ENCODE measurements around the gene PARP16.

The PARP16 gene

GRCh38 chr15:65323071-65323511 lies 36.4 kb upstream of the PARP16 start:
- Histone ChIP-seq H3K4me2 (ENCODE audit: insufficient read depth, low read length) (no peak overlapping the region), H3K9me3 (ENCODE audit: insufficient read depth, low read length, severe bottlenecking) (no peaks in the 10 kb centered on the region), H3K27me3 (ENCODE audit: insufficient read depth, low read length, poor library complexity) (no peaks in the 10 kb centered on the region), H3K79me2 (ENCODE audit: insufficient read depth, low read length) (no peaks in the 10 kb centered on the region), H3K27ac (ENCODE audit: low read length) (no peak overlapping the region), H3K4me1 (ENCODE audit: insufficient read depth, low read length) (0 out of 2 replicates have a peak, but pooled peaks cover 3% of the 10 kb centered on the region), H4K20me1 (ENCODE audit: insufficient read depth, low read length) (no peaks in the 10 kb centered on the region), H3K36me3 (ENCODE audit: insufficient read depth, low read length) (no peaks in the 10 kb centered on the region), H3K9ac (ENCODE audit: low read depth, low read length) (no peak overlapping the region), H3K4me3 (ENCODE audit: low read depth in 1 of 2, low read length in 2 of 2) (no peak overlapping the region), H2AFZ (ENCODE audit: low read depth, low read length) (no peak overlapping the region)
- TF ChIP-seq EZH2 (IDR thresholded peaks at IDR 0.05; ENCODE audit: borderline replicate concordance, low read depth, low read length, severe bottlenecking) (no peak), CTCF (IDR thresholded peaks at IDR 0.05; ENCODE audit: borderline replicate concordance, extremely low read depth, low read length, poor library complexity, severe bottlenecking) (no peak)
- no peak for ATAC-seq (ENCODE audit: insufficient read depth, low read depth)
- DNase-seq = no peak

- no peaks in the 10 kb centered on the region for H3K36me3 ChIP-seq (ENCODE audit: insufficient read depth, low read length)
- H3K9me3 ChIP-seq (ENCODE audit: insufficient read depth, low read length, severe bottlenecking) = no peaks in the 10 kb centered on the region
- ATAC-seq (ENCODE audit: insufficient read depth, low read depth) (peak; percentile 99), DNase-seq (peak; percentile 78)
- no peak overlapping the region for H3K4me2 ChIP-seq (ENCODE audit: insufficient read depth, low read length)
- no peak overlapping the region for H3K4me3 ChIP-seq (ENCODE audit: low read depth in 1 of 2, low read length in 2 of 2)
- 0 out of 2 replicates have a peak, but pooled peaks cover 3% of the 10 kb centered on the region for H3K4me1 ChIP-seq (ENCODE audit: insufficient read depth, low read length)
- H3K27me3 ChIP-seq (ENCODE audit: insufficient read depth, low read length, poor library complexity) = no peaks in the 10 kb centered on the region
- H2AFZ ChIP-seq (ENCODE audit: low read depth, low read length) = peak overlapping the region; percentile 58; the same call in 1 of the 2 replicates
- H4K20me1 ChIP-seq (ENCODE audit: insufficient read depth, low read length) = no peaks in the 10 kb centered on the region
- TF ChIP-seq CTCF (IDR thresholded peaks at IDR 0.05; ENCODE audit: borderline replicate concordance, extremely low read depth, low read length, poor library complexity, severe bottlenecking) (peak; percentile 90), EZH2 (IDR thresholded peaks at IDR 0.05; ENCODE audit: borderline replicate concordance, low read depth, low read length, severe bottlenecking) (no peak)
- no peaks in the 10 kb centered on the region for H3K79me2 ChIP-seq (ENCODE audit: insufficient read depth, low read length)
- H3K27ac ChIP-seq (ENCODE audit: low read length) = no peak overlapping the region
- no peak overlapping the region for H3K9ac ChIP-seq (ENCODE audit: low read depth, low read length)
These were observed 32.2 kb upstream of the PARP16 start for GRCh38 chr15:65318870-65319356.

- Histone ChIP-seq H3K4me3 (ENCODE audit: low read depth in 1 of 2, low read length in 2 of 2) (no peak overlapping the region), H3K9me3 (ENCODE audit: insufficient read depth, low read length, severe bottlenecking) (no peaks in the 10 kb centered on the region), H3K4me1 (ENCODE audit: insufficient read depth, low read length) (no peaks in the 10 kb centered on the region), H3K27ac (ENCODE audit: low read length) (no peak overlapping the region), H3K9ac (ENCODE audit: low read depth, low read length) (no peak overlapping the region), H4K20me1 (ENCODE audit: insufficient read depth, low read length) (no peaks in the 10 kb centered on the region), H3K4me2 (ENCODE audit: insufficient read depth, low read length) (no peak overlapping the region), H2AFZ (ENCODE audit: low read depth, low read length) (no peak overlapping the region), H3K27me3 (ENCODE audit: insufficient read depth, low read length, poor library complexity) (no peaks in the 10 kb centered on the region), H3K36me3 (ENCODE audit: insufficient read depth, low read length) (no peaks in the 10 kb centered on the region), H3K79me2 (ENCODE audit: insufficient read depth, low read length) (no peaks in the 10 kb centered on the region)
- ATAC-seq (ENCODE audit: insufficient read depth, low read depth) (no peak), DNase-seq (no peak)
- TF ChIP-seq EZH2 (IDR thresholded peaks at IDR 0.05; ENCODE audit: borderline replicate concordance, low read depth, low read length, severe bottlenecking) (no peak), CTCF (IDR thresholded peaks at IDR 0.05; ENCODE audit: borderline replicate concordance, extremely low read depth, low read length, poor library complexity, severe bottlenecking) (no peak)
These were observed 25.8 kb upstream of the PARP16 start for GRCh38 chr15:65312400-65312916.

All from DND-41 (cell line).